ENCODE results near the gene SEPTIN14. TPM values are rescaled to one million over a fixed set of nuclear protein-coding genes. Genes with fewer than 3 reads are reported as not detected.
"Not testable (repeated sequence)": the region's sequence is repeated elsewhere in the genome, so short reads cannot be mapped to it uniquely, and the experiment has no call there.

SEPTIN14 gene
- polyA plus RNA-seq, 2 donors = not detected

- not testable (repeated sequence) for H3K4me1 ChIP-seq (ENCODE audit: control insufficient read depth in 2 of 2, insufficient read depth in 2 of 2, low read length in 1 of 2); H3K36me3 ChIP-seq (ENCODE audit: control insufficient read depth in 2 of 2, insufficient read depth in 2 of 2, low read length in 1 of 2); H3K27me3 ChIP-seq (ENCODE audit: control insufficient read depth in 1 of 2, insufficient read depth in 2 of 2, low read length in 2 of 2); H3K27ac ChIP-seq (ENCODE audit: low read depth in 2 of 2, low read length in 1 of 2); H3K9me3 ChIP-seq (ENCODE audit: control insufficient read depth in 2 of 2, insufficient read depth in 1 of 2, low read depth in 1 of 2, low read length in 1 of 2); H3K4me3 ChIP-seq (ENCODE audit: low read depth in 1 of 2, low read length in 2 of 2)
- 60 to 67% methylated on average over 6 of the region's 6 CpGs for WGBS, 2 donors
These were observed 109.2 kb downstream of the SEPTIN14 start for GRCh38 chr7:55753274-55753862.

GRCh38 chr7:55744706-55745105 lies 117.8 kb downstream of the SEPTIN14 start:
- not testable (repeated sequence) for H3K36me3 ChIP-seq (ENCODE audit: control insufficient read depth in 2 of 2, insufficient read depth in 2 of 2, low read length in 1 of 2); H3K4me1 ChIP-seq (ENCODE audit: control insufficient read depth in 2 of 2, insufficient read depth in 2 of 2, low read length in 1 of 2); H3K27me3 ChIP-seq (ENCODE audit: control insufficient read depth in 1 of 2, insufficient read depth in 2 of 2, low read length in 2 of 2); H3K9me3 ChIP-seq (ENCODE audit: control insufficient read depth in 2 of 2, insufficient read depth in 1 of 2, low read depth in 1 of 2, low read length in 1 of 2); H3K4me3 ChIP-seq (ENCODE audit: low read depth in 1 of 2, low read length in 2 of 2); H3K27ac ChIP-seq (ENCODE audit: low read depth in 2 of 2, low read length in 1 of 2)
- WGBS, 2 donors = 87 to 93% methylated on average over 15 to 19 of the region's 20 CpGs

Other genes starting within 250 kb of the SEPTIN14 start
- gene ZNF713, start 24.7 kb upstream of the SEPTIN14 start, polyA plus RNA-seq = under 1 TPM; 0.69 to 0.75 TPM
- 10 to 100 TPM in 1 of 2 donors, 1 to 10 TPM in 1; 9.8 to 12.7 TPM for gene MRPS17, start 89.1 kb upstream of the SEPTIN14 start, polyA plus RNA-seq
- gene NIPSNAP2, start 101.8 kb upstream of the SEPTIN14 start, polyA plus RNA-seq = 10 to 100 TPM; 15.6 to 21.6 TPM
- 1 to 10 TPM; 6.6 to 8.6 TPM for gene PSPH, start 188.7 kb upstream of the SEPTIN14 start, polyA plus RNA-seq
- gene CCT6A, start 189.0 kb upstream of the SEPTIN14 start, polyA plus RNA-seq = 100 to 1,000 TPM; 133 to 157 TPM
- 10 to 100 TPM; 43.3 to 64.1 TPM for gene SUMF2, start 201.5 kb upstream of the SEPTIN14 start, polyA plus RNA-seq
- 1 to 10 TPM; 1.1 to 1.3 TPM for gene PHKG1, start 230.2 kb upstream of the SEPTIN14 start, polyA plus RNA-seq
- 100 to 1,000 TPM; 148 to 438 TPM for gene CHCHD2, start 243.7 kb upstream of the SEPTIN14 start, polyA plus RNA-seq

Data from esophagus (tissue), 2 donors.